ENCODE measurements around the gene PRR19.

PRR19 gene

GRCh38 chr19:42353341-42354015 lies 51.5 kb downstream of the PRR19 start:
- in situ Hi-C loops (cut with HindIII; ENCODE audit: low pct_ligation_motif_present, low pct_unique_long_range_greater_than_20kb, low sequenced_read_pairs) = no loop called here
- no peak for DNase-seq

GRCh38 chr19:42355896-42356295 lies 54.0 kb downstream of the PRR19 start:
- DNase-seq = no peak
- in situ Hi-C loops (cut with HindIII; ENCODE audit: low pct_ligation_motif_present, low pct_unique_long_range_greater_than_20kb, low sequenced_read_pairs) = no loop called here

GRCh38 chr19:42356686-42357085 lies 54.8 kb downstream of the PRR19 start:
- in situ Hi-C loops (cut with HindIII; ENCODE audit: low pct_ligation_motif_present, low pct_unique_long_range_greater_than_20kb, low sequenced_read_pairs) = no loop called here
- no peak for DNase-seq

- in situ Hi-C loops (cut with HindIII; ENCODE audit: low pct_ligation_motif_present, low pct_unique_long_range_greater_than_20kb, low sequenced_read_pairs) = no loop called here
- DNase-seq = no peak
These were observed 55.4 kb downstream of the PRR19 start for GRCh38 chr19:42357290-42357689.
